K562 (cell line): ENCODE measurements around the gene SLC25A26. TPM values are rescaled to one million over a fixed set of nuclear protein-coding genes. Genes with fewer than 3 reads are reported as not detected.

Experiments used
- ATAC-seq: fragments of 200-7000 bp; cut with Tn5 transposase; 3 replicates; pipeline ENCODE4 v1.9.1; 2020; ENCODE audit warnings: moderate library complexity
- BruUV-seq: library from RNA; stranded (reverse); fragments of 400-500 nt; replicated peaks from 2 replicates; lab custom pipeline; 2021; lab: Mats Ljungman, UMichigan
- CTCF ChIA-PET: fragments of 300-600 bp; formaldehyde crosslinking; extraction: SDS; loops from one replicate; lab custom pipeline; 2021; ENCODE audit warnings: low intra/inter-chr PET ratio; lab: Yijun Ruan, JAX
- POLR2A ChIA-PET: fragments of 300-600, 350-650 bp; sonication (Branson Sonifier 250); formaldehyde crosslinking; extraction: SDS; loops from one replicate; lab custom pipeline; 2021; ENCODE audit warnings: antibody characterized with exemption, inconsistent platforms; lab: Yijun Ruan, JAX
- DNase-seq, 4 experiments: peaks; one replicate each; pipeline versions ENCODE4 v3.0.0 to v3.0.0-alpha.2; 2011 to 2018; ENCODE audit warnings: low spot score in 3 of 4, mixed read lengths in 3 of 4; ENCODE audit errors: extremely low read depth in 1 of 4
- FAIRE-seq: peaks from 2 replicates; lab custom pipeline; 2011; peaks lifted over from hg19 to GRCh38; lab: Jason Lieb, UNC
- H2AFZ ChIP-seq: 2 replicates; pipeline ENCODE4 v1.6.0; 2011; ENCODE audit warnings: low read depth, low read length, control low read depth, inconsistent platforms
- H3K27ac ChIP-seq: fragments of 200-600 bp; 3 replicates; pipeline ENCODE4 v1.8.0; 2011; ENCODE audit warnings: low read depth, mild to moderate bottlenecking, control low read depth, inconsistent platforms, low read length, moderate library complexity, mixed read lengths; ENCODE audit errors: extremely low read depth
- H3K27me3 ChIP-seq, 2 experiments: fragments of 300-600 bp in 1 of 2; 2 replicates in 1 of 2; 3 replicates in 1 of 2; pipeline versions ENCODE4 v1.6.0 to v1.8.0; 2011; ENCODE audit warnings: inconsistent platforms in 2 of 2, low read length in 2 of 2, mild to moderate bottlenecking in 1 of 2, mixed read lengths in 1 of 2, moderate library complexity in 1 of 2; ENCODE audit not compliant: control insufficient read depth in 2 of 2, insufficient read depth in 2 of 2
- H3K36me3 ChIP-seq: fragments of 300-600 bp; 3 replicates; pipeline ENCODE4 v1.8.0; 2011; ENCODE audit warnings: mild to moderate bottlenecking, low read length, inconsistent platforms; ENCODE audit not compliant: control insufficient read depth, insufficient read depth
- H3K4me1 ChIP-seq, 2 experiments: fragments of 200-600 bp in 1 of 2; replicated peaks in 1 of 2; 2 replicates in 1 of 2; 3 replicates in 1 of 2; pipeline versions ENCODE4 v1.5.1 to v1.8.0; 2011; ENCODE audit warnings: inconsistent platforms in 2 of 2, low read length in 2 of 2, mild to moderate bottlenecking in 1 of 2, mixed read lengths in 1 of 2, moderate library complexity in 1 of 2; ENCODE audit not compliant: control insufficient read depth in 2 of 2, insufficient read depth in 2 of 2
- H3K4me2 ChIP-seq: 2 replicates; pipeline ENCODE4 v1.6.1; 2011; ENCODE audit warnings: low read length, control low read depth, inconsistent platforms, mixed read lengths; ENCODE audit not compliant: insufficient read depth
- H3K4me3 ChIP-seq: fragments of 200-600 bp; sonication (generic), shearing (Covaris generic); 2 replicates; pipeline ENCODE4 v1.5.1; 2016; ENCODE audit warnings: control low read depth, inconsistent platforms
- H3K79me2 ChIP-seq: fragments of 200-600 bp; 3 replicates; pipeline ENCODE4 v1.8.0; 2011; ENCODE audit warnings: low read length, inconsistent platforms; ENCODE audit not compliant: control insufficient read depth, insufficient read depth
- H3K9ac ChIP-seq, 2 experiments: 2 replicates each; pipeline versions ENCODE4 v1.6.0 to v1.6.1; 2011; ENCODE audit warnings: low read depth in 2 of 2, low read length in 2 of 2, control low read depth in 1 of 2, inconsistent platforms in 1 of 2, mild to moderate bottlenecking in 1 of 2, mixed read lengths in 1 of 2; ENCODE audit not compliant: insufficient read depth in 1 of 2
- H3K9me1 ChIP-seq: one replicate; pipeline ENCODE4 v1.6.0; 2011; ENCODE audit warnings: inconsistent platforms, mild to moderate bottlenecking, low read length, moderate library complexity; ENCODE audit not compliant: control insufficient read depth, insufficient read depth
- H3K9me3 ChIP-seq: replicated peaks from 2 replicates; pipeline ENCODE4 v1.5.1; 2011; ENCODE audit warnings: low read depth, low read length, inconsistent platforms; ENCODE audit not compliant: control insufficient read depth, insufficient read depth
- H4K20me1 ChIP-seq: replicated peaks from 2 replicates; pipeline ENCODE4 v1.6.1; 2011; ENCODE audit warnings: low read length, inconsistent platforms, mixed read lengths; ENCODE audit not compliant: control insufficient read depth, insufficient read depth
- EP400 ChIP-seq: fragments of 450-650 bp; IDR thresholded peaks from 2 replicates; pipeline ENCODE4 v1.6.1; 2017; ENCODE audit warnings: antibody characterized with exemption, mild to moderate bottlenecking, moderate library complexity
- NCOR1 ChIP-seq: fragments of 450-650 bp; IDR thresholded peaks from 2 replicates; pipeline ENCODE4 v1.6.1; 2016; ENCODE audit warnings: mild to moderate bottlenecking, moderate library complexity
- POLR2A ChIP-seq: fragments of 450-650 bp; conservative IDR thresholded peaks from 2 replicates; pipeline ENCODE4 v1.6.1; 2016
- SRSF3 ChIP-seq: fragments of 200-400 bp; formaldehyde crosslinking; IDR thresholded peaks from 2 replicates; pipeline ENCODE4 v1.6.1; 2016; ENCODE audit warnings: mild to moderate bottlenecking, low read length, moderate library complexity; ENCODE audit not compliant: insufficient read depth
- SRSF9 ChIP-seq: fragments of 200-400 bp; formaldehyde crosslinking; IDR thresholded peaks from 2 replicates; pipeline ENCODE4 v1.6.1; 2017; ENCODE audit warnings: low read depth, low read length, borderline replicate concordance
- TAF15 ChIP-seq: fragments of 200-400 bp; formaldehyde crosslinking; IDR thresholded peaks from 2 replicates; pipeline ENCODE4 v1.6.1; 2017; ENCODE audit warnings: mild to moderate bottlenecking, low read depth, low read length, moderate library complexity
- ZC3H11A ChIP-seq: IDR thresholded peaks from 2 replicates; pipeline ENCODE4 v1.6.1; 2012; ENCODE audit warnings: low read depth, low read length, improper control_type of control experiment
- ZNF699 ChIP-seq: fragments of 250-450 bp; sonication (Bioruptor Pico); IDR thresholded peaks from 2 replicates; pipeline ENCODE4 v1.8.0; 2021; ENCODE audit warnings: mild to moderate bottlenecking, moderate library complexity; ENCODE audit not compliant: insufficient replicate concordance
- ZNF766 ChIP-seq: fragments of 200-800 bp; sonication (Bioruptor generic); conservative IDR thresholded peaks from 2 replicates; pipeline ENCODE4 v1.6.1; 2016; ENCODE audit warnings: missing genetic modification characterization, missing compliant biosample characterization
- WGBS: fragments of 100-300 bp; shearing (Covaris generic); methylation state at CpG from one replicate; pipeline ENCODE4 v1.1.6; 2016; ENCODE audit warnings: low coverage, mixed read lengths; ENCODE audit not compliant: insufficient coverage; ENCODE audit errors: missing lambda C conversion rate; 5-methylcytosine and 5-hydroxymethylcytosine counted together
- in situ Hi-C: fragments of 300-500 bp; cut with MboI; formaldehyde crosslinking; loops from 4 replicates; pipeline ENCODE4 v1.15.0; 2018; ENCODE audit warnings: inconsistent platforms, mixed read lengths
- intact Hi-C: fragments of 100-400 bp; cut with micrococcal nuclease; formaldehyde crosslinking; loops from 2 replicates; pipeline ENCODE4 v1.14.2; 2022
- polyA plus RNA-seq, 8 experiments: library from polyadenylated mRNA; depleted of rRNA in 4 of 8; stranded (reverse) in 5 of 8; unstranded in 3 of 8; fragments of >200 nt; fragmentation: Nextera tagmentation in 2 of 8; fragmentation: Illumina TruSeq in 1 of 8; extraction: Ambion mirVana in 2 of 8; extraction: Trizol in 1 of 8; gene quantifications; 2 replicates each; pipeline versions ENCODE4 v1.2.1 to v1.2.3, GENCODE V29; 2011 to 2014; ENCODE audit warnings: inconsistent platforms in 1 of 8, missing spikeins in 1 of 8
- total RNA-seq, 7 experiments: library from RNA; depleted of rRNA in 6 of 7; stranded (reverse); fragments of >200 nt in 6 of 7; fragmentation: Illumina TruSeq in 2 of 7; extraction: Trizol in 2 of 7; gene quantifications; 2 replicates each; pipeline versions ENCODE4 v1.2.1 to v1.2.3, GENCODE V29; 2011 to 2021; ENCODE audit warnings: low replicate concordance in 1 of 7
- TF ChIP-seq, protein P1 (sequence below): fragments of 250-450 bp; sonication (Bioruptor Pico); IDR thresholded peaks from 2 replicates; pipeline ENCODE4 v1.9.0; 2021; ENCODE audit warnings: mild to moderate bottlenecking, inconsistent platforms
- TF ChIP-seq, protein P2 (sequence below): sonication (generic); formaldehyde crosslinking; IDR thresholded peaks from 2 replicates; pipeline ENCODE4 v1.9.0; 2022; ENCODE audit warnings: mild to moderate bottlenecking, missing genetic modification reagents
- TF ChIP-seq, protein P3 (sequence below): fragments of 250-450 bp; sonication (Bioruptor Pico); IDR thresholded peaks from 2 replicates; pipeline ENCODE4 v1.4.0; 2020; ENCODE audit warnings: mild to moderate bottlenecking
- TF ChIP-seq, protein P4 (sequence below): fragments of 450-650 bp; conservative IDR thresholded peaks from 2 replicates; pipeline ENCODE4 v1.6.1; 2016; ENCODE audit warnings: missing genetic modification characterization, low read depth, mild to moderate bottlenecking, control low read depth, missing compliant biosample characterization
- TF ChIP-seq, protein P5 (sequence below): IDR thresholded peaks from 3 replicates; pipeline ENCODE4 v1.6.1; 2011; ENCODE audit warnings: borderline replicate concordance, mild to moderate bottlenecking, moderate library complexity; ENCODE audit not compliant: insufficient read length; ENCODE audit errors: extremely low read depth

SLC25A26 gene
- total and polyA plus RNA-seq, 9 of the 15 experiments (the other 6 are each of a cell fraction or from before 2014, with no cell fraction given), result 7.2 to 29.1 (median 12.6) TPM

DNA sequence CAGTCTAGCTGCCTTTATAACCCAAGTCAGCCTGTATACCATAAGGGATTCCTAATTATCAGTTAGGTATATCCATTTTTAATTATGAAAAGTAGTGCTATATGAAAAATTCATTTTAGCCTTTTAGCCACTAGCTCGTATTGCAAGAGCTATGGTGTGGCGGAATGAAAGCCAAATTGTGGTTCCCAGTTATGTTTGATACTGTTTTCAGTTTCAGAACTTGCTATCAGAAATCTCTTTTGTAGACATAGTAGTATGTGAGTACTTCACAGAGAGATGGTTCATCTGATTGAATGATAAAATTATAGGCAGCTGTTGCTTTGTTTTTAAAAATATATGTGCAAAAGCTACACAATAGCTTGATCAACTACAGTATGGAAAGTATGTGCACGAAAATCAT is 134.6 kb downstream of the SLC25A26 start:
- H3K9me1 ChIP-seq, result no peaks in the 10 kb centered on the region
- H3K9ac ChIP-seq, result no peak overlapping the region
- H3K27ac ChIP-seq, result no peak overlapping the region
- H3K9me3 ChIP-seq, result no peaks in the 10 kb centered on the region
- no peaks in the 10 kb centered on the region for H3K36me3 ChIP-seq
- H3K4me1 ChIP-seq, result no peaks in the 10 kb centered on the region
- intact Hi-C loops (no loop called here), in situ Hi-C loops (no loop called here)
- H2AFZ ChIP-seq, result no peak overlapping the region
- no peak for FAIRE-seq
- POLR2A ChIA-PET, result interaction anchor here (1.2 kb wide), 3 partner anchors 11 to 23 kb away, joined by 3 read pairs; no protein-coding TSS in a partner anchor
- H3K27me3 ChIP-seq, result no peaks in the 10 kb centered on the region
- CTCF ChIA-PET, result no interaction called here
- H3K4me3 ChIP-seq, result no peak overlapping the region
- no peak for DNase-seq
- WGBS, result 50% methylated on average over 3 of the region's 3 CpGs
- no peaks in the 10 kb centered on the region; the same call in 1 of the 2 replicates for H4K20me1 ChIP-seq
- no peak for ATAC-seq
- no TSS peak for BruUV-seq
- H3K4me2 ChIP-seq, result no peak overlapping the region
- no peaks in the 10 kb centered on the region for H3K79me2 ChIP-seq
- no peak for TF ChIP-seq ZC3H11A
- TF ChIP-seq ZNF699 (CRISPR knock-in tag), result no peak
- no peak for TF ChIP-seq ZNF766
- no peak for TF ChIP-seq TAF15
- TF ChIP-seq, protein P1, sequence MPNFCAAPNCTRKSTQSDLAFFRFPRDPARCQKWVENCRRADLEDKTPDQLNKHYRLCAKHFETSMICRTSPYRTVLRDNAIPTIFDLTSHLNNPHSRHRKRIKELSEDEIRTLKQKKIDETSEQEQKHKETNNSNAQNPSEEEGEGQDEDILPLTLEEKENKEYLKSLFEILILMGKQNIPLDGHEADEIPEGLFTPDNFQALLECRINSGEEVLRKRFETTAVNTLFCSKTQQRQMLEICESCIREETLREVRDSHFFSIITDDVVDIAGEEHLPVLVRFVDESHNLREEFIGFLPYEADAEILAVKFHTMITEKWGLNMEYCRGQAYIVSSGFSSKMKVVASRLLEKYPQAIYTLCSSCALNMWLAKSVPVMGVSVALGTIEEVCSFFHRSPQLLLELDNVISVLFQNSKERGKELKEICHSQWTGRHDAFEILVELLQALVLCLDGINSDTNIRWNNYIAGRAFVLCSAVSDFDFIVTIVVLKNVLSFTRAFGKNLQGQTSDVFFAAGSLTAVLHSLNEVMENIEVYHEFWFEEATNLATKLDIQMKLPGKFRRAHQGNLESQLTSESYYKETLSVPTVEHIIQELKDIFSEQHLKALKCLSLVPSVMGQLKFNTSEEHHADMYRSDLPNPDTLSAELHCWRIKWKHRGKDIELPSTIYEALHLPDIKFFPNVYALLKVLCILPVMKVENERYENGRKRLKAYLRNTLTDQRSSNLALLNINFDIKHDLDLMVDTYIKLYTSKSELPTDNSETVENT (CRISPR knock-in tag), result no peak
- TF ChIP-seq, protein P2, sequence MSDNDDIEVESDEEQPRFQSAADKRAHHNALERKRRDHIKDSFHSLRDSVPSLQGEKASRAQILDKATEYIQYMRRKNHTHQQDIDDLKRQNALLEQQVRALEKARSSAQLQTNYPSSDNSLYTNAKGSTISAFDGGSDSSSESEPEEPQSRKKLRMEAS (CRISPR knock-in tag), result no peak
- TF ChIP-seq, protein P3, sequence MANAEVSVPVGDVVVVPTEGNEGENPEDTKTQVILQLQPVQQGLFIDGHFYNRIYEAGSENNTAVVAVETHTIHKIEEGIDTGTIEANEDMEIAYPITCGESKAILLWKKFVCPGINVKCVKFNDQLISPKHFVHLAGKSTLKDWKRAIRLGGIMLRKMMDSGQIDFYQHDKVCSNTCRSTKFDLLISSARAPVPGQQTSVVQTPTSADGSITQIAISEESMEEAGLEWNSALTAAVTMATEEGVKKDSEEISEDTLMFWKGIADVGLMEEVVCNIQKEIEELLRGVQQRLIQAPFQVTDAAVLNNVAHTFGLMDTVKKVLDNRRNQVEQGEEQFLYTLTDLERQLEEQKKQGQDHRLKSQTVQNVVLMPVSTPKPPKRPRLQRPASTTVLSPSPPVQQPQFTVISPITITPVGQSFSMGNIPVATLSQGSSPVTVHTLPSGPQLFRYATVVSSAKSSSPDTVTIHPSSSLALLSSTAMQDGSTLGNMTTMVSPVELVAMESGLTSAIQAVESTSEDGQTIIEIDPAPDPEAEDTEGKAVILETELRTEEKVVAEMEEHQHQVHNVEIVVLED (CRISPR knock-in tag), result no peak
- TF ChIP-seq, protein P4, sequence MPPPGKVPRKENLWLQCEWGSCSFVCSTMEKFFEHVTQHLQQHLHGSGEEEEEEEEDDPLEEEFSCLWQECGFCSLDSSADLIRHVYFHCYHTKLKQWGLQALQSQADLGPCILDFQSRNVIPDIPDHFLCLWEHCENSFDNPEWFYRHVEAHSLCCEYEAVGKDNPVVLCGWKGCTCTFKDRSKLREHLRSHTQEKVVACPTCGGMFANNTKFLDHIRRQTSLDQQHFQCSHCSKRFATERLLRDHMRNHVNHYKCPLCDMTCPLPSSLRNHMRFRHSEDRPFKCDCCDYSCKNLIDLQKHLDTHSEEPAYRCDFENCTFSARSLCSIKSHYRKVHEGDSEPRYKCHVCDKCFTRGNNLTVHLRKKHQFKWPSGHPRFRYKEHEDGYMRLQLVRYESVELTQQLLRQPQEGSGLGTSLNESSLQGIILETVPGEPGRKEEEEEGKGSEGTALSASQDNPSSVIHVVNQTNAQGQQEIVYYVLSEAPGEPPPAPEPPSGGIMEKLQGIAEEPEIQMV (tag), result no peak
- no peak for TF ChIP-seq NCOR1
- TF ChIP-seq, protein P5, sequence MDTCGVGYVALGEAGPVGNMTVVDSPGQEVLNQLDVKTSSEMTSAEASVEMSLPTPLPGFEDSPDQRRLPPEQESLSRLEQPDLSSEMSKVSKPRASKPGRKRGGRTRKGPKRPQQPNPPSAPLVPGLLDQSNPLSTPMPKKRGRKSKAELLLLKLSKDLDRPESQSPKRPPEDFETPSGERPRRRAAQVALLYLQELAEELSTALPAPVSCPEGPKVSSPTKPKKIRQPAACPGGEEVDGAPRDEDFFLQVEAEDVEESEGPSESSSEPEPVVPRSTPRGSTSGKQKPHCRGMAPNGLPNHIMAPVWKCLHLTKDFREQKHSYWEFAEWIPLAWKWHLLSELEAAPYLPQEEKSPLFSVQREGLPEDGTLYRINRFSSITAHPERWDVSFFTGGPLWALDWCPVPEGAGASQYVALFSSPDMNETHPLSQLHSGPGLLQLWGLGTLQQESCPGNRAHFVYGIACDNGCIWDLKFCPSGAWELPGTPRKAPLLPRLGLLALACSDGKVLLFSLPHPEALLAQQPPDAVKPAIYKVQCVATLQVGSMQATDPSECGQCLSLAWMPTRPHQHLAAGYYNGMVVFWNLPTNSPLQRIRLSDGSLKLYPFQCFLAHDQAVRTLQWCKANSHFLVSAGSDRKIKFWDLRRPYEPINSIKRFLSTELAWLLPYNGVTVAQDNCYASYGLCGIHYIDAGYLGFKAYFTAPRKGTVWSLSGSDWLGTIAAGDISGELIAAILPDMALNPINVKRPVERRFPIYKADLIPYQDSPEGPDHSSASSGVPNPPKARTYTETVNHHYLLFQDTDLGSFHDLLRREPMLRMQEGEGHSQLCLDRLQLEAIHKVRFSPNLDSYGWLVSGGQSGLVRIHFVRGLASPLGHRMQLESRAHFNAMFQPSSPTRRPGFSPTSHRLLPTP, result no peak
- TF ChIP-seq SRSF9, result no peak
- no peak for TF ChIP-seq EP400
- TF ChIP-seq POLR2A, result no peak
- no peak for TF ChIP-seq SRSF3
